Measurements from ENCODE around the gene CENPM. TPM values are rescaled to one million over a fixed set of nuclear protein-coding genes. Genes with fewer than 3 reads are reported as not detected.
"Not testable (repeated sequence)": the region's sequence is repeated elsewhere in the genome, so short reads cannot be mapped to it uniquely, and the experiment has no call there.

Gene CENPM
- total and polyA plus RNA-seq, 9 donors: 6.7 to 11.6 (median 8.9) TPM

DNA sequence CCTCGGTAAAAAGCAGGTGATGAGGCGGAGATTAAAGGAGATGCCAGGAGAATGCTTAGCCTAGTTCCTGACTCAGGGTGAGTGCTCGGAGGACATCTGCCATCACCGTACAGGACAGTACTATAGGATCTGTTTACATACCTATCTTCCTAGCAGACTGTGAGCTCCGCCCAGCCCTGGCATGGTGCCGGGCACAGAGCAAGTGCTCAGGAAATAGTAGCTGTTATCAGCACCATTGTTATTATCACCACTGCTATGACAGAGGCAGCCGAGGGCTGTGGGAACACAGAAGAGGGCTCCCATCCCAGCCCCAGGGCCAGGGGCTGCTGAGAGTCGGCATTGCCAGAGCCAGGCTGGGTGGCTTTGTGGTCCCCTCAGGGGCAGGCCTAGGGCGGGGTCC lies 21.6 kb upstream of the CENPM start:
- Histone ChIP-seq H3K27ac (ENCODE audit: low read length) (no peak overlapping the region), H3K27me3 (ENCODE audit: control insufficient read depth, insufficient read depth, low read length) (peaks cover 12% of the 10 kb centered on the region), H3K4me1 (ENCODE audit: control insufficient read depth, insufficient read depth, low read length) (no peaks in the 10 kb centered on the region), H3K9me3 (replicated peaks; ENCODE audit: control insufficient read depth, low read depth, low read length) (no peaks in the 10 kb centered on the region), H3K4me3 (ENCODE audit: low read length) (no peak overlapping the region), H3K36me3 (ENCODE audit: control insufficient read depth, insufficient read depth, low read length) (no peaks in the 10 kb centered on the region)
- no peak for DNase-seq
- 62% methylated on average over 6 of the region's 9 CpGs for whole genome bisulfite sequencing (ENCODE audit: insufficient coverage)

DNA sequence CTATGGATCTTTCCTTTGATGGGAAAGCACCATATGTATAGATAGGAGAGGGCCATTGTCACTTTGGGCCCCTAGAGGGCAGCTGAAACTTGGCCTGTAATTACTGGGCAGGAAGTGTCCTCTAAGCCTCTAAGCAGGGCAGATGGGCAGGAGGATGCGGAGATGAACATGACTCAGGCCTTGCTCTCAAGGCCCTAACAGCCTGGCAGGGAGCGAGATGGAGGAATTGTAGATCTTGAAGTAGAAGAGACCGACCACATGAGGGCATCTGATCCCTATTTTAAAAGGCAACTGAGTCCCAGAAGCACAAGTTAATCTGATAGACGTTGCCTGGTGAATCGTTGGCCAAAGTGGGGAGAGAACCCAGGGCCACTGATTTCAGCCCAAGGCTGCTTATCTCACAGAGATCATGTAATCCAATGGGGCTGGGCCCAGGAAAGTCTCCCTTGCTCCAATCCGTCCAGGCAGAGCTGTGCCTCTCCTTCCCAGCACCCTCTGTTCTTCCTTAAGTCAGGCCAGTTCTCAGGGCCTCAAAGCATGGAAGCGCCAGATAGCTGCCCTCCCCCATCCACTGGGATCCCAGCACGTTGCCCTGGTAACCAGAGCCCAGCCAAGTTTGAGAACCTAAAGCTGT lies 19.8 kb upstream of the CENPM start:
- Histone ChIP-seq H3K27me3 (ENCODE audit: control insufficient read depth, insufficient read depth, low read length) (no peaks in the 10 kb centered on the region), H3K27ac (ENCODE audit: low read length) (no peak overlapping the region), H3K36me3 (ENCODE audit: control insufficient read depth, insufficient read depth, low read length) (no peaks in the 10 kb centered on the region), H3K9me3 (replicated peaks; ENCODE audit: control insufficient read depth, low read depth, low read length) (no peaks in the 10 kb centered on the region), H3K4me3 (ENCODE audit: low read length) (no peak overlapping the region), H3K4me1 (ENCODE audit: control insufficient read depth, insufficient read depth, low read length) (no peaks in the 10 kb centered on the region)
- WGBS (ENCODE audit: insufficient coverage): 32% methylated on average over 7 of the region's 8 CpGs
- peak; percentile 66 for DNase-seq

DNA sequence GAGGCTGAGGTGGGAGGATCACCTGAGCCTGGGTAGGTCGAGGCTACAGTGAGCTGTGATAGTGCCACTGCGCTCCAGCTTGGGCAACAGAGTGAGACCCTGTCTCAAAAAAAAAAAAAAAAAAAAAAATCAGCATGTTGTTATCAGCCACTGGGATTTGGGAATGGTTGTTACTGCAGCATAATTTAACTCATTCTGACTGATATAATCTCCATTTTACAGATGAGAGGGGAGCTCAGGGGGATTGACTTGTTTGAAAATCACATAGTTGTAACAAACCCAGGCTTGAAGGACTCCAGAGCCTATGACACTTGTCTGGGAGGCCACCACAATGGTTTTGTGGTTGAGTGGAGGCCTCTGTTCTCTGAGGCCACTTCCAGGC lies 19.3 kb upstream of the CENPM start:
- Histone ChIP-seq H3K9me3 (replicated peaks; ENCODE audit: control insufficient read depth, low read depth, low read length) (no peaks in the 10 kb centered on the region), H3K4me1 (ENCODE audit: control insufficient read depth, insufficient read depth, low read length) (no peaks in the 10 kb centered on the region), H3K36me3 (ENCODE audit: control insufficient read depth, insufficient read depth, low read length) (no peaks in the 10 kb centered on the region), H3K4me3 (ENCODE audit: low read length) (no peak overlapping the region), H3K27ac (ENCODE audit: low read length) (no peak overlapping the region), H3K27me3 (ENCODE audit: control insufficient read depth, insufficient read depth, low read length) (no peaks in the 10 kb centered on the region)
- no peak for DNase-seq
- WGBS (ENCODE audit: insufficient coverage): 100% methylated on average over 1 of the region's 2 CpGs

DNA sequence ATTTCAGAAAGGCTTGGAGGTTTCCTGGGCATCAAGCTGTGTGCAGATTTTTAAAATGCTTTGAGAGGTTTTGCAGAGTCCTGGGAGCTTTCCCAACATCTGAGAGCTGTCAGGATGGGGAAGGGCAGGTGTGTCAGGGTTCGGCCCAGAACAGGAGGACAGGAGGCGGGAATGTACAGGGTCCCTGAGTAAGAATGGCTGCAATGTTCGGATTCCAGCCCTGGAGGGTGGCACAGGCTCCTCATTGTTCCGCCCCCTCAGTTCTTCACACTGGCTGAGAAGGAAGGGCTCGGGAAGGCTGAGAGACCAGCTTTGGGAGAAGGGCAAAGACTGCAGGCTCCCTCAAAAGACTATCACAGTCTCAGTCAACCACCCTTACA lies 17.1 kb upstream of the CENPM start:
- Histone ChIP-seq H3K9me3 (replicated peaks; ENCODE audit: control insufficient read depth, low read depth, low read length) (no peaks in the 10 kb centered on the region), H3K27me3 (ENCODE audit: control insufficient read depth, insufficient read depth, low read length) (no peaks in the 10 kb centered on the region), H3K4me1 (ENCODE audit: control insufficient read depth, insufficient read depth, low read length) (peaks cover 2% of the 10 kb centered on the region), H3K36me3 (ENCODE audit: control insufficient read depth, insufficient read depth, low read length) (no peaks in the 10 kb centered on the region), H3K4me3 (ENCODE audit: low read length) (no peak overlapping the region), H3K27ac (ENCODE audit: low read length) (no peak overlapping the region)
- no peak for DNase-seq
- 0% methylated on average over 2 of the region's 5 CpGs for WGBS (ENCODE audit: insufficient coverage)

DNA sequence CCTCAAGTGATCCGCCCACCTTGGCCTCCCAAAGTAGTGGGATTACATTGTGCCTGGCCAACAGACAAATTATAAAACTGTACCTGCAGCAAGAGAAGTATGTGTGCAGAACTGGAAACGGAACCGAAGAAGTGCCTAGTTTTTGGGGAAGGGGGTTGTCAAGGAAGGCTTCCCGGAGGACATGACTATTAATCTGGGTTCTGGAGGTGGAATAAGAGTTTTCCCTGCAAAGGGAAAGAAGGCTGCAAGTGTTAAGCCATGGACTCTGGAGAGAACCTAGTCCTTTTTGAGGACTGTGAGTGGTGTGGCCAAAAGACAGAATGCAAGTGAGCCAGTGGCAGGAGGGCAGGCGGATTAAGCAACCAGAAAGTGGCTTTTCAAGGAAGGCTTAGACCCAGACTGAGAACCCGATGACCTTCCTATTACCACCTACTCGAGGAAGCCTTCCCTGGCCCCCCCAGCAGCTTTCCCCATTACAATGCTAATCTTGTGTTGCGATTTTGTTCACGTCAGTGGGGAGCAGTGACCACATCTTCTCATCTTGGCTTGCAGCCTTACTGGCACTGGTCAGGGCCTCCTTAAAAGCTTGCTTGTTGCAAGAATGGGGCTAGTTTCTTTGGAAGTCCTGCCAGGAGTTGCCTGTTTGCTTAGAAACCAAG lies 16.6 kb upstream of the CENPM start:
- H3K36me3 ChIP-seq (ENCODE audit: control insufficient read depth, insufficient read depth, low read length): no peaks in the 10 kb centered on the region
- 77% methylated on average over 5 of the region's 9 CpGs for WGBS (ENCODE audit: insufficient coverage)

DNA sequence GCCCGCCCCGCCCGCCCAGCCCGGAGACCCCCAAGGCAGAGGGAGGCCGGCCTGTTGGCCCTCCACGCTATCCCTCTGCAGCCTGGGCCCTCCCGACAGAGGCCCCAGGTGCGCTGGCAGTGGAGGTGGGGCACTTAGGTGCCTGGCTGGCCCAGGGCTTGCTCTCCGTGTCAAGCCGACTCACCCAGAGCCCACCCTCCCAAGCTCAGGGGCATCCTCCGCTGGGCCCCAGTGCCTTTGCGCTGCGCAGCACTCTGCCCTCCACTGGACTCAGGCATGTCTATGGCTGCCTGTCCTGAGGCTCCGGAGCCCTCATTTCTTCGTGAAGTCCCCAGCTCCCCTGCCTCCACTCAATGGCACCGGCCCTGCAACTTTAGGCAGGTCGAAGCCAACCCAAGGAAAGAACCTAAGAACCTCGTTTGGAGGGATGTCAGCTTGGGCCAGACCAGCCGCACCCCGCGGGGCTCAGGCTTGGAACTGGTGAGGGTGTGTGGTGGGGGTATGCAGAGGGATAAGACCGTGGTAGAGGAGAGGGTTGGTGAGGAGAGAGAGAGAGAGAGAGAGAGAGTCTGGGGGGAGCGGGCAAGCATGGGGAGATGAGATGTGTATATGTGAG lies 11.1 kb upstream of the CENPM start:
- Histone ChIP-seq H3K4me1 (ENCODE audit: control insufficient read depth, insufficient read depth, low read length) (peaks cover 6% of the 10 kb centered on the region), H3K27me3 (ENCODE audit: control insufficient read depth, insufficient read depth, low read length) (no peaks in the 10 kb centered on the region), H3K36me3 (ENCODE audit: control insufficient read depth, insufficient read depth, low read length) (no peaks in the 10 kb centered on the region), H3K27ac (ENCODE audit: low read length) (no peak overlapping the region), H3K4me3 (ENCODE audit: low read length) (no peak overlapping the region), H3K9me3 (replicated peaks; ENCODE audit: control insufficient read depth, low read depth, low read length) (no peaks in the 10 kb centered on the region)
- 42% methylated on average over 18 of the region's 23 CpGs for WGBS (ENCODE audit: insufficient coverage)
- DNase-seq: no peak

More for the DNA sequence above, 16.6 kb upstream of the CENPM start:
- peaks cover 2% of the 10 kb centered on the region for H3K4me1 ChIP-seq (ENCODE audit: control insufficient read depth, insufficient read depth, low read length)
- H3K4me3 ChIP-seq (ENCODE audit: low read length): no peak overlapping the region
- H3K27me3 ChIP-seq (ENCODE audit: control insufficient read depth, insufficient read depth, low read length): no peaks in the 10 kb centered on the region
- peak; percentile 28 for DNase-seq
- no peaks in the 10 kb centered on the region for H3K9me3 ChIP-seq (replicated peaks; ENCODE audit: control insufficient read depth, low read depth, low read length)
- H3K27ac ChIP-seq (ENCODE audit: low read length): no peak overlapping the region

DNA sequence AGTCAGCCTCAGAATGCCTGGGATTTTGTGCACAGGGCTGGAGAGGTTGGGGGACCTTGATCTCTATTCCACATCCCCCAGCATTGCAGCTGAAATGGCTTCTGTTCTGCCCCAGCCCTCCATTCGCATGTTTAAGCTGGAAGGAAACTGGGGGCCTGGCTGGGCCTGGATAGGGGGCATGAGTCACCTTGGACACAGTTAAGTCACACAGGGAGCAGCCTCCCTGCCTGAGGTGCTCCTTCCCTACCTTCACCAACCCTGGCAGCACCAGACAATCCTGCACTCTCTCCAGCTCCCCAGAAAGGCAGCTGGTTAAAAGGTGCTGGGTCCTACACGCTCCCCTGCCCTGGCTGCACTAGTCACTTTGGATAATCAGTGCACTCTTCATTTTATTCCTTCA lies 5.8 kb upstream of the CENPM start:
- Histone ChIP-seq H3K4me1 (ENCODE audit: control insufficient read depth, insufficient read depth, low read length) (peaks cover 4% of the 10 kb centered on the region), H3K4me3 (ENCODE audit: low read length) (no peak overlapping the region), H3K27ac (ENCODE audit: low read length) (no peak overlapping the region), H3K36me3 (ENCODE audit: control insufficient read depth, insufficient read depth, low read length) (no peaks in the 10 kb centered on the region), H3K27me3 (ENCODE audit: control insufficient read depth, insufficient read depth, low read length) (no peaks in the 10 kb centered on the region), H3K9me3 (replicated peaks; ENCODE audit: control insufficient read depth, low read depth, low read length) (no peaks in the 10 kb centered on the region)
- no peak for DNase-seq
- WGBS (ENCODE audit: insufficient coverage): 43% methylated on average over 1 of the region's 2 CpGs

DNA sequence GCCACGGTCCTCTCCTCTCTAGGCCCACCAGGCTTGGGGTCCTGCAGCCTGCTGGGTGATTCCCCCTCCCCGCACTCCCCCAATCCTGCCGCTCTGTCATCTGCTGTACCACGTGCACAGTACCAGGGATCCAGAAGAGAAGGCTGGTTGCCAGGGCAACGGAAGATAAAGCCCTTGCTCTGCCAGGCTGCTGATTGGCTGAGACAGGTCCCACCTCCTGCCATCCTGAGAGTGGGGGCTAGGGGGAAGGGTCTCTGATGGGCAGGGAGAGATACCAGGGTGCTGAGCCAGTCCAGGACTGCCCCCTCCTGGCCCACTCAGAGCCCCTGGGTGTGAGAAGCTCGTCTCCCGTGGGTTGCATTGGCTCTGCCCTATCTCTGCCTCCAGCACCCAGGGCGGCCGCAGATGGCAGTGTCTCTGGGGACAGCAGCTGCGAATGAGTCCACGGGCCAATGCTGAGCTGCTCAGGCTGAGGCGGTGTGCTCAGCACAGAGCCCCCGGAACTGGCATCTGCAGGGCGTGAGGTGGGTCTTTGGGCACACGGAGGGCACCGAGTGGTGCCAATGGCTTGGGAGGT lies 5.0 kb upstream of the CENPM start, which contains the start of gene SMIM45:
SMIM45 (plus strand) TSS at position 253 of the 577 bp plus-strand sequence.
- H3K4me3 ChIP-seq (ENCODE audit: low read length): no peak within 1 kb of the TSS
- DNase-seq: peak; percentile 30
- no peak within 1 kb of the TSS for H3K27ac ChIP-seq (ENCODE audit: low read length)
- no peaks in the 10 kb centered on the region for H3K9me3 ChIP-seq (replicated peaks; ENCODE audit: control insufficient read depth, low read depth, low read length)
- no peaks in the 10 kb centered on the region for H3K27me3 ChIP-seq (ENCODE audit: control insufficient read depth, insufficient read depth, low read length)
- peaks cover 7% of the 10 kb centered on the region for H3K4me1 ChIP-seq (ENCODE audit: control insufficient read depth, insufficient read depth, low read length)
- WGBS (ENCODE audit: insufficient coverage): 60% methylated on average over 12 of the region's 16 CpGs
- H3K36me3 ChIP-seq (ENCODE audit: control insufficient read depth, insufficient read depth, low read length): no peaks in the 10 kb centered on the region

DNA sequence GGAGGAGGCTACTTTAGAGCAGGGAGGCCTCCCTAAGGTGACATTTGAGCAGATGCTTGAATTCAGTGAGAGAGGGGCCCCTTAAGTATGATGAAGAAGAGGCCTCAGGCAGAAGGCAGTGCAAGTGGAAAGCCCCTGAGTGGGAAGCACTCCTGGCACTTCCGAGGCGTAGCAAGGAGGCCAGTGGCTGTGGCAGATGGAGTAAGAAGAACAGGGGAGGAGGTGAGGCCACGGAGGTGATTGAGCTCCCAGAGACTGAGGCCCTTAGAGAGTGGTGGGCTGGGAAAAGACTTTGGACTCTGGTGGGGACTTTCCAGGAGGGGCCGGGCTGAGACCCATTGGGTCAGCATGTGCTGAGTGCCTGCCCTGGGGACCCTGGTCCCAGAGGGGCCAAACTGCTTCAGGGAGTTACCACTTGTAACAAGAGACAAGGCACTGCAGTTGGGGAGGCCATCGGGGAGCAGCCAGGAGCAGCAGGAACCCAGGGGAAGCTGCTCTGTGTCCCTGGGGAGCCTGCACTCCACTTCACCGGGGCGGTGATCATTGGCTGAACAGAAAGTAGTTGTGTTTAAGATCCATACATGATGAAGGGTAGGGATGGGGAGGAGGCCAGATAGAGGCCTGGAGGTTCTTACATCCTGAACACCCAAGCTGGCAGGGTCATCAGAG lies 2.5 kb upstream of the CENPM start:
- Histone ChIP-seq H3K4me1 (ENCODE audit: control insufficient read depth, insufficient read depth, low read length) (peaks cover 17% of the 10 kb centered on the region), H3K4me3 (ENCODE audit: low read length) (no peak overlapping the region), H3K36me3 (ENCODE audit: control insufficient read depth, insufficient read depth, low read length) (no peaks in the 10 kb centered on the region), H3K9me3 (replicated peaks; ENCODE audit: control insufficient read depth, low read depth, low read length) (no peaks in the 10 kb centered on the region), H3K27ac (ENCODE audit: low read length) (no peak overlapping the region), H3K27me3 (ENCODE audit: control insufficient read depth, insufficient read depth, low read length) (no peaks in the 10 kb centered on the region)
- 62% methylated on average over 6 of the region's 7 CpGs for WGBS (ENCODE audit: insufficient coverage)
- DNase-seq: no peak

DNA sequence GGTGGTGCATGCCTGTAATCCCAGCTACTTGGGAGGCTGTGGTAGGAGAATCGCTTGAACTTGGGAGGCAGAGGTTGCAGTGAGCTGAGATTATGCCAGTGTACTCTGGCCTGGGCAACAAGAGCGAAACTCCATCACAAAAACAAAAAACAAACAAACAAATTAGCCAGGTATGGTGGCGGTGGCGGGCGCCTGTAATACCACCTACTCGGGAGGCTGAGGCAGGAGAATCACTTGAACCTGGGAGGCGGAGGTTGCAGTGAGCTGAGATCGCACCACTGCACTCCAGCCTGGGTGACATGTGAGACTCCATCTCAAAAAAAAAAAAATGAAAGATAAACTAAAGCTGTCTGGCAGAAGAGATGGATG lies 2.0 kb upstream of the CENPM start:
- not testable (repeated sequence) for H3K9me3 ChIP-seq (replicated peaks; ENCODE audit: control insufficient read depth, low read depth, low read length); H3K27ac ChIP-seq (ENCODE audit: low read length); H3K27me3 ChIP-seq (ENCODE audit: control insufficient read depth, insufficient read depth, low read length); DNase-seq; H3K4me3 ChIP-seq (ENCODE audit: low read length); H3K36me3 ChIP-seq (ENCODE audit: control insufficient read depth, insufficient read depth, low read length)
- peaks cover 17% of the 10 kb centered on the region for H3K4me1 ChIP-seq (ENCODE audit: control insufficient read depth, insufficient read depth, low read length)
- no CpG with 5 or more reads among the region's 8 CpGs for WGBS (ENCODE audit: insufficient coverage)
